GM18909 (cell line): ENCODE data around the gene RAB19.

Experiments used
- ATAC-seq: cut with Tn5 transposase; IDR thresholded peaks from one replicate; pipeline ENCODE4 v1.9.1; 2021; ENCODE audit warnings: mild to moderate bottlenecking; ENCODE audit not compliant: unreplicated experiment, poor library complexity

RAB19 gene

DNA sequence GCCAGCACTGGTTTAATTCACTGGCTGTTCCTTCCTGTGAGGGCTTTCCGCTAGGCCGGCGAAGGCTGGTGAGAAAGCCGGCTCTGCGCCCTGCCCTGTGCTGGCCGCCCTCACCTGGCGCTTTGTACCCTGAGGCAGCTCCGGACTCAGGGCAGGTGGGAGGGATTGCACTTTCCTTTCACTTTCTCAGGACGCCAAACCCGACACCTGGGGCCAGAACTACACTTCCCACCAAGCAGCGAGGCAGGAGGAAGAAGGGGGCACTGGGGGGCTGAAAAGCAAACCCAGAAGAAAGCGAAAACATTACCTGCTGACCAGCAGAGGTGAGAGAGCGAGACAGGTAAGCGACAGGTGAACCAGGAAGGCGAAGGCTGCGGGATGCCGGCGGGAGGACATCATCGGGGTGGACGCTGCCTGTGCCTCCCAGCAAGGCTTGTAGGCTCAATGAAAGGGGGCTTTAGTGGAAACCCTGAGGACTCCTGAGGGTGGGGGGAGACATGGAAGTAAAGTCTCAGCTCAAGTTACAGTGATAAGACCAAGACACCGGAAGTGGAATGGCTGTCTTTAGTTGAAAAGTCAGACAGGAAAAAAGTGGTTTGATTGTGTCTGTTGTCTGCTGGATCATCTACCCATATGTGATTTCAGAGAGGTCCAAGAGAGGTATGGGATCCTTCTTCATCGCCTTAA lies at the start of gene RAB19:
RAB19 (plus strand) TSS at position 181 of the 687 bp plus-strand sequence. CDS start 3,589 bp downstream, outside the sequence.
- ATAC-seq: no peak

GRCh38 chr7:140358024-140358411 lies 45.8 kb upstream of the RAB19 start:
- no peak for ATAC-seq

- no peak for ATAC-seq
Measured at GRCh38 chr7:140358412-140359051, 45.3 kb upstream of the RAB19 start.

DNA sequence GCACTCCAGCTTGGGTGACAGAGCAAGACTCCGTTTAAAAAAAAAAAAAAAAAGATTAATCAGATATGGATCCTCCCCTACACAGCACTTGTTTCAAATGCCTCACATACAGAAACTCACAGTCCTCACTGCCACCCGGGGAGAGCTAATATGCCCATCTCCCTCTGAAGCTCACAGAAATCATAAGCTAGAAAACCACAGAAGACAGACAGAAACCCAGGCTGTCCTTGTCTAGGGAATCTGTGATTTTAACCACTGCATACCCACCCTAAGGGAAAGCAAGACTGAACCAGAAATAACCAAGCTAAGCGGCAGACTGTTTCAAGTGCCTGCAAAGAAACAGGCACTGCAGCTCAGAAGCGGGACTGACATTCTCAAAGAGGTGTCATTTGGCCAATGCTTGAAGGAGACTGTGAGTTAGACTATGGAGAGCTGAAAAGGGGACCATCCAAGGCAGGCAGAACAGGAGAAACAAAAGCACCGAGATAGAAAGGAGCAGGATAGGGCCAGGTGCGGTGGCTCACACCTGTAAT lies 43.1 kb upstream of the RAB19 start:
- ATAC-seq: no peak

GRCh38 chr7:140364819-140365218 lies 39.0 kb upstream of the RAB19 start:
- no peak for ATAC-seq

DNA sequence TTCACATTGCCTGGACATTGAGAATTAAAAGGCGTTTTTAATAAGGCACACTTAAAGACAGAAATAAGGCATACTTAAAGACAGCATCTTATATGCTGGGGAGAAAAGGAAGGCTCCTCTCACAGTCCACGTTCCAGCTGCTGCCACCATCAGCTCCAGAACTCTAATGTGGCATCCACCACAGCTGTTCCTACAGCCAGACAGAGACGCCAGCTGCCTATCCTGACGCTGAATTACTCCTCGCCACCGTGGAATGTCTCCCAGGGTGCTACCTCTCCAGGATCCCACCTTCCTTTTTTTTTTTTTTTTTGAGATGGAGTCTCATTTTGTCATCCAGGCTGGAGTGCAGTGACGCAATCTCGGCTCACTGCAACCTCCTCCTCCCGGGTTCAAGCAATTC lies 36.3 kb upstream of the RAB19 start:
- ATAC-seq: no peak

DNA sequence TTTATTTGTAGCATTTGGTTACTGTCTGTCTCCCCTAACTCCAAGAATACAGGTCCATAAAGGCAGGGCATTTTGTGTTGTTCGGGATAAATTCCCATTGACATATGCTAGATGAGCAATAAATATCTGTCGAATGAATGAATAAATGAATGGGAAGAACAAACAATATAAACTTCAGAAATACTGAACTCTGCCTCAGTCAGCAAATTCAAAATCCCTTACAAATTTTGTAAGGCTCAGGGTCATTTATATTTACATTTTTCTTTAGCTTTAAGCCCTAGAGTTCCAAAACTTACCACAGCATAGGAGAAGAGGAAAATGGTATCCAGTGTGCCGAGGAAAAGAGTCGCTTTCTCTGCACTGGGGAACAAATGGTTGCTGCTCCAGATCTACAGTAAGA lies 34.6 kb upstream of the RAB19 start:
- ATAC-seq: no peak

- ATAC-seq: no peak
Measured at GRCh38 chr7:140375323-140375722, 28.5 kb upstream of the RAB19 start.

GRCh38 chr7:140375892-140376730 lies 27.7 kb upstream of the RAB19 start:
- ATAC-seq: no peak

- no peak for ATAC-seq
Measured at GRCh38 chr7:140383954-140384713, 19.7 kb upstream of the RAB19 start.

- ATAC-seq: no peak
Measured at GRCh38 chr7:140384894-140385545, 18.8 kb upstream of the RAB19 start.

GRCh38 chr7:140389445-140389844 lies 14.4 kb upstream of the RAB19 start:
- ATAC-seq: no peak

GRCh38 chr7:140390034-140390433 lies 13.8 kb upstream of the RAB19 start:
- ATAC-seq: no peak

GRCh38 chr7:140390466-140391190 lies 13.2 kb upstream of the RAB19 start:
- peak; percentile 64 for ATAC-seq

DNA sequence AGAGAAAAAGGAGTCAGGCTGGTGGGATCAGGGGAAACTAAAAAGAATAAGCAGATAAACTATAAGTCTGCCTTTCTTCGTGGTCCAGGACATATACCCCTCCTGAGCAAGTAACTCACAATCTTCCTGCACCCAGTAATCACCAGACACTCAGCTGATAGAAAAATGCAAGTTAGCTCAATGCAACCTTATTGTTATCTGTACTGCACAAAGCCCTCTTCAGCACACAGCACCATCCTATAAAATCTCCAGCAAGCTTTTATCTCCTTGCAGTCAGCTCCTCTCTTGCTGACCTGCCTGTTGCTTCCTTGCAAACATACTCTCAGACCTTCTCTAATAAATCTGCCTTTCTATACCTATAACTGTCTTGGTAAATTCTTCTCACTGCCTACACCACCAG lies 12.2 kb upstream of the RAB19 start:
- ATAC-seq: no peak

DNA sequence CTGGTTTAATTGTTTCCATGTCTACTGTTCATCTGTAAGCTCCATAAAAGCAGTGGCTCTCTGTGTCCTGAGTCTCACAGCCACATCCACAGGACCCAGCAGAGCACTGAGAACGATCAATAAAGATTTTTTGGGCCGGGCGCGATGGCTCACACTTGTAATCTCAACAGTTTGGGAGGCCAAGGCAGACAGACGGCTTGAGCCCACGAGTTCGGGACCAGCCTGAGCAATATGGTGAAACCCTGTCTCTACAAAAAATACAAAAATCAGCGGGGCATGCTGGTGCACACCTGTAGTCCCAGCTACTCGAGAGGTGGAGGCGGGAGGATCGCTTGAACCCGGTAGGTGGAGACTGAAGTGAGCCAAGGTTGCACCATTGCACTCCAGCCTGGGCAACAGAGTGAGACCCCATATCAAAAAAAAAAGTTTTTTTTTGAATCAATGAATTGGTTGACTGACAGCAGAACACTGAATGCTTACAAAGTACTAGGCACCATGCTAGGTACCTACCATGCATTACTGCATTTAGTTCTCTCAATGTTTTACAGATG lies 10.0 kb upstream of the RAB19 start:
- no peak for ATAC-seq

DNA sequence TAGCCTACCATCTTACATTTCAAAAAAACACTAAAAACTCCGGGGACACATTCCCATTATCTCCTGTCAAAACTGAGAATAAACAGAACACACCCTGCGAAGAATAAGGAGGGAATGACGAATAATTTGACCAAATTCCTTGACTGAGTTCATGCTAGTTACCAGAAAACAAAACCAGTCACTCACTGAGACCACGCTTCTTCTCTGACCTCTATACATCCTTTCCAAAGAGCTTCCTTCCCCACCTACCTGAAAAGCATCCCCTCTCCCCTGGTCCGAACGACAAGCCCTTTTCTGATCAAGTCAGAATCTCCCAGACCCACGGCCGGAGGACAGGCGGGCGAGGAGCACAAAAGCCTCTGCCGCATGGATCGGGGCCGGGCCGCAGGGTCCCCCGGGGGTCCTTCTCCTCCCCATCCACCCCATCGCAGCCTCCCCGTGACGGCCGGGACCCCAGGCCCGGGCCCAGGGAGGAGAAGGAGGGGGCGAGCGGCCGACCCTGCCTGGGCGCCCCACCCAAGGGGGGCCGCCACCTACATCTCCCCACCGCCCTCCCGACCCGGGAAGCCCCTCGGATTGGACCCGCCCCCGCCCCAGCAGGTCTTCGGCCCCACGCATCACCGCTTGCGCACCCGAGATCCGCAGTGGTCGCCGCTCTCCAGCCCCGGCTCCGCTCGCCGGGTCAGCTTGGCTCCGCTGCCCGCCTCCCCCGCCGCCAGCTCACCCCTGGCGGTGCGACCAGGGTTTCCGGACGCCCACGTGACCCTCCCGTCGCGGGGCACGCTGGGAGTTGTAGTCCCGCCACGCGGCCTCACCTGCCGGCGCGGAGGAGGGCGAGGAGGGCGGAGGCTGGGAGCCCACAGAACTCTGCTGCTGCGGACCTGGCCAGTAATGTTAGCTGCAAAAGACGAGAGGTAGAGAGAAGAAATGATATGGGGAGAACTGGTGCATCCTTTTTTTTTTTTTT lies 5.8 kb upstream of the RAB19 start, which contains the start of gene SLC37A3:
SLC37A3 (minus strand) TSS at position 747 of the 967 bp plus-strand sequence. CDS start 16,004 bp downstream, outside the sequence.
- ATAC-seq: peak; percentile 98

DNA sequence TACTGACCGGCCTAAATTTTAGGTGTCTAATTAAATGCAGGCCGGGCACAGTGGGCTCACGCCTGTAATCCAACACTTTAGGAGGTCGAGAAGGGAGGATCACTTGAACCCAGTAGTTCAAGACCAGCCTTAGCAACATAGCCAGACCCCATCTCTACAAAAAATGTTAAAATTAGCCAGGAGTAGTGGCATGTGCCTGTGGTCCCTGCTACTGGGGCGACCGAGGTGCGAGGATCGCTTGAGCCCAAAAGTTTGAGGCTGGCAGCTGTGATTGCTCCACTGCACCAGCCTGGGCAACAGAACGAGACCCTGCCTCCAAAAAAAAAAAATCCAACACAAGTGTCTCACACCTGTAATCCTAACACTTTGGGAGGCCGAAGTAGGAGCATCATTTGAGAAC lies 5.0 kb upstream of the RAB19 start:
- no peak for ATAC-seq
